HFF-Myc (cell line): ENCODE data around the gene SCN5A.
A peak's percentile ranks its signal among the peaks of the same experiment; 100 is the strongest.

Experiments
- DNase-seq: peaks from one replicate; pipeline ENCODE4 v3.0.0-alpha.2; 2011; ENCODE audit warnings: low read depth; ENCODE audit errors: extremely low read depth
- H3K4me3 ChIP-seq: replicated peaks from 2 replicates; pipeline ENCODE4 v1.5.1; 2011; ENCODE audit warnings: low read depth, mild to moderate bottlenecking, control low read depth, low read length
- CTCF ChIP-seq: IDR thresholded peaks from 2 replicates; pipeline ENCODE4 v1.5.1; 2012; ENCODE audit warnings: mild to moderate bottlenecking, low read depth, low read length, control low read depth; ENCODE audit errors: missing control alignments

The SCN5A gene

GRCh38 chr3:38532529-38532928, 117.0 kb downstream of the SCN5A start:
- no peak overlapping the region for H3K4me3 ChIP-seq
- DNase-seq = no peak
- no peak for TF ChIP-seq CTCF

- H3K4me3 ChIP-seq = no peak overlapping the region
- no peak for DNase-seq
- TF ChIP-seq CTCF = peak; percentile 17
Observed at GRCh38 chr3:38528457-38528856, 121.0 kb downstream of the SCN5A start.

- DNase-seq = no peak
- TF ChIP-seq CTCF = no peak
- H3K4me3 ChIP-seq = no peak overlapping the region
Observed at GRCh38 chr3:38526792-38527191, 122.7 kb downstream of the SCN5A start.

- no peak for DNase-seq
- TF ChIP-seq CTCF = no peak
- no peak overlapping the region for H3K4me3 ChIP-seq
Observed at GRCh38 chr3:38524141-38524739, 125.2 kb downstream of the SCN5A start.

- no peak for DNase-seq
- TF ChIP-seq CTCF = no peak
Observed at GRCh38 chr3:38522002-38522401, 127.5 kb downstream of the SCN5A start.

GRCh38 chr3:38521391-38521987, 128.0 kb downstream of the SCN5A start:
- peak; percentile 89 for TF ChIP-seq CTCF
- H3K4me3 ChIP-seq = no peak overlapping the region
- peak; percentile 49 for DNase-seq

More at GRCh38 chr3:38522002-38522401, 127.5 kb downstream of the SCN5A start:
- H3K4me3 ChIP-seq = no peak overlapping the region
